GM23338 (cell line): ENCODE results near the gene MT1B. TPM values are rescaled to one million over a fixed set of nuclear protein-coding genes. Genes with fewer than 3 reads are reported as not detected.

Source experiments
- ATAC-seq: fragments of 200-7000 bp; cut with Tn5 transposase; 3 replicates; pipeline ENCODE4 v1.9.1; 2020
- DNase-seq: peaks from one replicate; pipeline ENCODE4 v3.0.0-alpha.2; 2015; ENCODE audit warnings: low spot score
- H2AFZ ChIP-seq: fragments of 200-600 bp; sonication (generic); 2 replicates; pipeline ENCODE4 v1.8.0; 2016; ENCODE audit warnings: antibody characterized with exemption, mild to moderate bottlenecking, moderate library complexity
- H3F3A ChIP-seq: fragments of 200-600 bp; sonication (generic); replicated peaks from 2 replicates; pipeline ENCODE4 v1.8.0; 2017; ENCODE audit warnings: antibody characterized with exemption, mixed run types, low read depth
- H3K27ac ChIP-seq: fragments of 200-600 bp; sonication (generic); 2 replicates; pipeline ENCODE4 v1.6.1; 2016; ENCODE audit warnings: low read depth
- H3K27me3 ChIP-seq: fragments of 200-600 bp; sonication (generic); 2 replicates; pipeline ENCODE4 v1.8.0; 2016; ENCODE audit warnings: mild to moderate bottlenecking, mixed run types, moderate library complexity; ENCODE audit not compliant: insufficient read depth
- H3K36me3 ChIP-seq: fragments of 200-600 bp; sonication (generic); 2 replicates; pipeline ENCODE4 v1.8.0; 2016; ENCODE audit warnings: mild to moderate bottlenecking; ENCODE audit not compliant: insufficient read depth
- H3K4me1 ChIP-seq: fragments of 200-600 bp; sonication (generic); 2 replicates; pipeline ENCODE4 v1.8.0; 2016; ENCODE audit warnings: mild to moderate bottlenecking, moderate library complexity; ENCODE audit not compliant: insufficient read depth
- H3K4me2 ChIP-seq: fragments of 200-600 bp; sonication (generic); 2 replicates; pipeline ENCODE4 v1.7.1; 2017; ENCODE audit warnings: mixed run types
- H3K4me3 ChIP-seq: fragments of 200-600 bp; sonication (generic); 2 replicates; pipeline ENCODE4 v1.6.1; 2016; ENCODE audit warnings: mixed run types
- H3K79me2 ChIP-seq: fragments of 200-600 bp; sonication (generic); replicated peaks from 2 replicates; pipeline ENCODE4 v1.8.0; 2017; ENCODE audit warnings: mild to moderate bottlenecking; ENCODE audit not compliant: insufficient read depth
- H3K9me2 ChIP-seq: fragments of 200-600 bp; sonication (generic); 2 replicates; pipeline ENCODE4 v1.8.0; 2017; ENCODE audit not compliant: insufficient read depth
- H4K20me1 ChIP-seq: fragments of 200-600 bp; sonication (generic); replicated peaks from 2 replicates; pipeline ENCODE4 v1.8.0; 2017; ENCODE audit warnings: mild to moderate bottlenecking; ENCODE audit not compliant: insufficient read depth
- H3K27ac Mint-ChIP-seq: 2 replicates; pipeline ENCODE4 v1.8.0; 2020; ENCODE audit warnings: inconsistent platforms, mild to moderate bottlenecking, moderate library complexity, mixed read lengths
- H3K27me3 Mint-ChIP-seq: 3 replicates; pipeline ENCODE4 v1.8.0; 2022; ENCODE audit warnings: low read depth, mild to moderate bottlenecking, moderate library complexity, mixed read lengths, inconsistent platforms; ENCODE audit not compliant: insufficient read depth, poor library complexity
- H3K36me3 Mint-ChIP-seq: 3 replicates; pipeline ENCODE4 v1.8.0; 2021; ENCODE audit warnings: low read depth, mild to moderate bottlenecking, inconsistent platforms, moderate library complexity, mixed read lengths
- H3K4me1 Mint-ChIP-seq: 3 replicates; pipeline ENCODE4 v1.8.0; 2020; ENCODE audit warnings: mild to moderate bottlenecking, inconsistent platforms, mixed read lengths
- H3K4me3 Mint-ChIP-seq: 3 replicates; pipeline ENCODE4 v1.8.0; 2021; ENCODE audit warnings: moderate library complexity, mild to moderate bottlenecking, inconsistent platforms, mixed read lengths
- H3K9me3 Mint-ChIP-seq: 3 replicates; pipeline ENCODE4 v1.8.0; 2020; ENCODE audit warnings: moderate library complexity, mild to moderate bottlenecking, inconsistent platforms, mixed read lengths
- EZH2phosphoT487 ChIP-seq: fragments of 200-600 bp; sonication (generic); IDR thresholded peaks from one replicate; pipeline ENCODE4 v1.8.1; 2018; ENCODE audit warnings: antibody characterized with exemption; ENCODE audit not compliant: unreplicated experiment
- NANOG ChIP-seq: IDR thresholded peaks from 2 replicates; pipeline ENCODE4 v1.6.1; 2016; ENCODE audit warnings: antibody characterized with exemption, borderline replicate concordance
- POLR2AphosphoS5 ChIP-seq: IDR thresholded peaks from 2 replicates; pipeline ENCODE4 v1.6.1; 2016; ENCODE audit warnings: antibody characterized with exemption, low read depth
- REST ChIP-seq: IDR thresholded peaks from one replicate; pipeline ENCODE4 v1.6.1; 2018; ENCODE audit warnings: antibody characterized with exemption; ENCODE audit not compliant: unreplicated experiment
- STAT1 ChIP-seq: IDR thresholded peaks from one replicate; pipeline ENCODE4 v1.6.1; 2016; ENCODE audit warnings: antibody characterized with exemption; ENCODE audit not compliant: unreplicated experiment
- ZNF331 ChIP-seq: fragments of 250-450 bp; sonication (Bioruptor Pico); IDR thresholded peaks from 2 replicates; pipeline ENCODE4 v1.5.0; 2020; ENCODE audit warnings: low read depth, mild to moderate bottlenecking, moderate library complexity
- polyA plus RNA-seq: library from polyadenylated mRNA; unstranded; fragments of >200 nt; fragmentation: Nextera tagmentation; extraction: Ambion mirVana; gene quantifications from 2 replicates; pipeline ENCODE4 v1.2.1, GENCODE V29; 2016
- total RNA-seq: library from RNA; depleted of rRNA; stranded (reverse); fragments of >200 nt; shearing (Covaris generic); gene quantifications from 2 replicates; pipeline ENCODE4 v1.2.3, GENCODE V29; 2014

The MT1B gene
- total and polyA plus RNA-seq, 2 experiments from 2014 or later, result not detected

- Histone ChIP-seq H3K79me2 (peaks cover 14% of the 10 kb centered on the region), H3F3A (peaks cover 7% of the 10 kb centered on the region; the same call in 1 of the 2 replicates), H3K36me3 (no peaks in the 10 kb centered on the region), H3K4me3 (no peak overlapping the region), H3K9me2 (no peaks in the 10 kb centered on the region), H3K4me2 (no peak overlapping the region; the same call in 1 of the 2 replicates), H4K20me1 (no peaks in the 10 kb centered on the region), H2AFZ (no peak overlapping the region), H3K27me3 (peaks cover 24% of the 10 kb centered on the region), H3K4me1 (peaks cover 29% of the 10 kb centered on the region), H3K27ac (no peak overlapping the region)
- peak overlapping the region; percentile 93 for H3K4me3 Mint-ChIP-seq
- peaks cover 26% of the 10 kb centered on the region for H3K4me1 Mint-ChIP-seq
- 0 out of 2 replicates have a peak overlapping the region, but pooled peaks have one; percentile 38 for H3K27ac Mint-ChIP-seq
- peak; percentile 64 for TF ChIP-seq POLR2AphosphoS5
- no peak for TF ChIP-seq REST
- H3K36me3 Mint-ChIP-seq, result peaks cover 43% of the 10 kb centered on the region
- peaks cover 29% of the 10 kb centered on the region for H3K27me3 Mint-ChIP-seq
- ATAC-seq (no peak), DNase-seq (no peak)
- H3K9me3 Mint-ChIP-seq, result peaks cover 11% of the 10 kb centered on the region; the same call in 2 of the 3 replicates
Measured at GRCh38 chr16:56684256-56684925, 32.7 kb downstream of the MT1B start.

- H3K4me3 ChIP-seq, result no peak overlapping the region
- H3K27me3 ChIP-seq, result peaks cover 24% of the 10 kb centered on the region
- H3K4me1 ChIP-seq, result peaks cover 30% of the 10 kb centered on the region
- no peak overlapping the region for H3K27ac Mint-ChIP-seq
- H4K20me1 ChIP-seq, result no peaks in the 10 kb centered on the region
- H3F3A ChIP-seq, result peaks cover 7% of the 10 kb centered on the region; the same call in 1 of the 2 replicates
- H3K36me3 Mint-ChIP-seq, result peaks cover 43% of the 10 kb centered on the region
- no peak for ATAC-seq
- peaks cover 27% of the 10 kb centered on the region for H3K4me1 Mint-ChIP-seq
- TF ChIP-seq STAT1 (no peak), NANOG (no peak), EZH2phosphoT487 (no peak), ZNF331 (no peak)
- peaks cover 11% of the 10 kb centered on the region; the same call in 2 of the 3 replicates for H3K9me3 Mint-ChIP-seq
- H2AFZ ChIP-seq, result no peak overlapping the region
- no peak overlapping the region for H3K4me2 ChIP-seq
- no peak overlapping the region for H3K27ac ChIP-seq
- no peaks in the 10 kb centered on the region for H3K9me2 ChIP-seq
- no peak for DNase-seq
- no peaks in the 10 kb centered on the region for H3K36me3 ChIP-seq
- H3K27me3 Mint-ChIP-seq, result peaks cover 33% of the 10 kb centered on the region
- H3K79me2 ChIP-seq, result peaks cover 14% of the 10 kb centered on the region
- peak overlapping the region; percentile 93; the same call in 1 of the 3 replicates for H3K4me3 Mint-ChIP-seq
Measured at GRCh38 chr16:56684926-56685590, 33.4 kb downstream of the MT1B start.
